ENCODE data around the gene TASOR2.

DNA sequence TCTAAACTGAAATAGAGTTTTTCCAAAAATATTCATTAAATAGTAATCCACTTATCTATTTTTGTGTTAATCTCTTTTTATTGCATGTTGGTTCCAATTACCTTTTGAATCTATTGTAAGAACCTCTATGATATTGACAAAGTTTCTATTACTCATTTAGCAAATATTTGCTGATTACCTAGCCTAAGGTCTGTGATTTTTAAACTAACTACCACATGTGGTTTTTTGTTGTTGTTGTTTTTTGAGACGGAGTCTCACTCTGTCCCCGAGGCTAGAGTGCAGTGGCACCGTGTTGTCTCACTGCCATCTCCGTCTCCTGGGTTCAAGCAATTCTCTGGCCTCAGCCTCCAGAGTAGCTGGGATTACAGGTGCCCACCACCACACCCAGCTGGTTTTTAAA, 16.2 kb upstream of the TASOR2 start:
- TF ChIP-seq, protein P1, sequence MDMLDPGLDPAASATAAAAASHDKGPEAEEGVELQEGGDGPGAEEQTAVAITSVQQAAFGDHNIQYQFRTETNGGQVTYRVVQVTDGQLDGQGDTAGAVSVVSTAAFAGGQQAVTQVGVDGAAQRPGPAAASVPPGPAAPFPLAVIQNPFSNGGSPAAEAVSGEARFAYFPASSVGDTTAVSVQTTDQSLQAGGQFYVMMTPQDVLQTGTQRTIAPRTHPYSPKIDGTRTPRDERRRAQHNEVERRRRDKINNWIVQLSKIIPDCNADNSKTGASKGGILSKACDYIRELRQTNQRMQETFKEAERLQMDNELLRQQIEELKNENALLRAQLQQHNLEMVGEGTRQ (CRISPR knock-in tag; IDR thresholded peaks at IDR 0.05) = no peak
- TF ChIP-seq, protein P2, sequence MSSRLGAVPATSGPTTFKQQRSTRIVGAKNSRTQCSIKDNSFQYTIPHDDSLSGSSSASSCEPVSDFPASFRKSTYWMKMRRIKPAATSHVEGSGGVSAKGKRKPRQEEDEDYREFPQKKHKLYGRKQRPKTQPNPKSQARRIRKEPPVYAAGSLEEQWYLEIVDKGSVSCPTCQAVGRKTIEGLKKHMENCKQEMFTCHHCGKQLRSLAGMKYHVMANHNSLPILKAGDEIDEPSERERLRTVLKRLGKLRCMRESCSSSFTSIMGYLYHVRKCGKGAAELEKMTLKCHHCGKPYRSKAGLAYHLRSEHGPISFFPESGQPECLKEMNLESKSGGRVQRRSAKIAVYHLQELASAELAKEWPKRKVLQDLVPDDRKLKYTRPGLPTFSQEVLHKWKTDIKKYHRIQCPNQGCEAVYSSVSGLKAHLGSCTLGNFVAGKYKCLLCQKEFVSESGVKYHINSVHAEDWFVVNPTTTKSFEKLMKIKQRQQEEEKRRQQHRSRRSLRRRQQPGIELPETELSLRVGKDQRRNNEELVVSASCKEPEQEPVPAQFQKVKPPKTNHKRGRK (CRISPR knock-in tag; IDR thresholded peaks at IDR 0.05; ENCODE audit: borderline replicate concordance) = no peak
- TF ChIP-seq ZNF416 (CRISPR knock-in tag; IDR thresholded peaks at IDR 0.05) (no peak), FOXP1 (CRISPR knock-in tag; IDR thresholded peaks at IDR 0.05; ENCODE audit: borderline replicate concordance) (no peak), FOXJ3 (CRISPR knock-in tag; IDR thresholded peaks at IDR 0.05; ENCODE audit: borderline replicate concordance) (no peak)
- TF ChIP-seq, protein P3, sequence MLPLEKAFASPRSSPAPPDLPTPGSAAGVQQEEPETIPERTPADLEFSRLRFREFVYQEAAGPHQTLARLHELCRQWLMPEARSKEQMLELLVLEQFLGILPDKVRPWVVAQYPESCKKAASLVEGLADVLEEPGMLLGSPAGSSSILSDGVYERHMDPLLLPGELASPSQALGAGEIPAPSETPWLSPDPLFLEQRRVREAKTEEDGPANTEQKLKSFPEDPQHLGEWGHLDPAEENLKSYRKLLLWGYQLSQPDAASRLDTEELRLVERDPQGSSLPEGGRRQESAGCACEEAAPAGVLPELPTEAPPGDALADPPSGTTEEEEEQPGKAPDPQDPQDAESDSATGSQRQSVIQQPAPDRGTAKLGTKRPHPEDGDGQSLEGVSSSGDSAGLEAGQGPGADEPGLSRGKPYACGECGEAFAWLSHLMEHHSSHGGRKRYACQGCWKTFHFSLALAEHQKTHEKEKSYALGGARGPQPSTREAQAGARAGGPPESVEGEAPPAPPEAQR (CRISPR knock-in tag; IDR thresholded peaks at IDR 0.05) = no peak
- TF ChIP-seq, protein P4, sequence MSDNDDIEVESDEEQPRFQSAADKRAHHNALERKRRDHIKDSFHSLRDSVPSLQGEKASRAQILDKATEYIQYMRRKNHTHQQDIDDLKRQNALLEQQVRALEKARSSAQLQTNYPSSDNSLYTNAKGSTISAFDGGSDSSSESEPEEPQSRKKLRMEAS (CRISPR knock-in tag; IDR thresholded peaks at IDR 0.05) = no peak
- TF ChIP-seq, protein P5, sequence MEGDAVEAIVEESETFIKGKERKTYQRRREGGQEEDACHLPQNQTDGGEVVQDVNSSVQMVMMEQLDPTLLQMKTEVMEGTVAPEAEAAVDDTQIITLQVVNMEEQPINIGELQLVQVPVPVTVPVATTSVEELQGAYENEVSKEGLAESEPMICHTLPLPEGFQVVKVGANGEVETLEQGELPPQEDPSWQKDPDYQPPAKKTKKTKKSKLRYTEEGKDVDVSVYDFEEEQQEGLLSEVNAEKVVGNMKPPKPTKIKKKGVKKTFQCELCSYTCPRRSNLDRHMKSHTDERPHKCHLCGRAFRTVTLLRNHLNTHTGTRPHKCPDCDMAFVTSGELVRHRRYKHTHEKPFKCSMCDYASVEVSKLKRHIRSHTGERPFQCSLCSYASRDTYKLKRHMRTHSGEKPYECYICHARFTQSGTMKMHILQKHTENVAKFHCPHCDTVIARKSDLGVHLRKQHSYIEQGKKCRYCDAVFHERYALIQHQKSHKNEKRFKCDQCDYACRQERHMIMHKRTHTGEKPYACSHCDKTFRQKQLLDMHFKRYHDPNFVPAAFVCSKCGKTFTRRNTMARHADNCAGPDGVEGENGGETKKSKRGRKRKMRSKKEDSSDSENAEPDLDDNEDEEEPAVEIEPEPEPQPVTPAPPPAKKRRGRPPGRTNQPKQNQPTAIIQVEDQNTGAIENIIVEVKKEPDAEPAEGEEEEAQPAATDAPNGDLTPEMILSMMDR (IDR thresholded peaks at IDR 0.05) = no peak
- TF ChIP-seq, protein P6, sequence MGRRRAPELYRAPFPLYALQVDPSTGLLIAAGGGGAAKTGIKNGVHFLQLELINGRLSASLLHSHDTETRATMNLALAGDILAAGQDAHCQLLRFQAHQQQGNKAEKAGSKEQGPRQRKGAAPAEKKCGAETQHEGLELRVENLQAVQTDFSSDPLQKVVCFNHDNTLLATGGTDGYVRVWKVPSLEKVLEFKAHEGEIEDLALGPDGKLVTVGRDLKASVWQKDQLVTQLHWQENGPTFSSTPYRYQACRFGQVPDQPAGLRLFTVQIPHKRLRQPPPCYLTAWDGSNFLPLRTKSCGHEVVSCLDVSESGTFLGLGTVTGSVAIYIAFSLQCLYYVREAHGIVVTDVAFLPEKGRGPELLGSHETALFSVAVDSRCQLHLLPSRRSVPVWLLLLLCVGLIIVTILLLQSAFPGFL (CRISPR knock-in tag; IDR thresholded peaks at IDR 0.05; ENCODE audit: borderline replicate concordance) = no peak

All from WTC11 (cell line).